HepG2 (cell line): ENCODE data around the gene SVBP. TPM values are rescaled to one million over a fixed set of nuclear protein-coding genes. Genes with fewer than 3 reads are reported as not detected.

Experiments
- AKNA ChIP-seq: sonication (generic); formaldehyde crosslinking; IDR thresholded peaks from 2 replicates; pipeline ENCODE4 v1.4.0; 2020; ENCODE audit warnings: missing genetic modification reagents, borderline replicate concordance
- ATAD3A ChIP-seq: sonication (generic); formaldehyde crosslinking; IDR thresholded peaks from 2 replicates; pipeline ENCODE4 v1.4.0; 2020; ENCODE audit warnings: missing genetic modification reagents
- BORCS8-MEF2B ChIP-seq: sonication (generic); formaldehyde crosslinking; IDR thresholded peaks from 2 replicates; pipeline ENCODE4 v1.8.0; 2022; ENCODE audit warnings: mild to moderate bottlenecking, missing genetic modification reagents
- EED ChIP-seq: sonication (generic); formaldehyde crosslinking; IDR thresholded peaks from 2 replicates; pipeline ENCODE4 v1.5.0; 2020; ENCODE audit warnings: mild to moderate bottlenecking, missing genetic modification reagents
- FOXP1 ChIP-seq, 2 experiments: fragments of 450-650 bp in 1 of 2; IDR thresholded peaks; 2 replicates each; pipeline ENCODE4 v1.6.1; 2017 to 2018; ENCODE audit warnings: antibody characterized with exemption in 1 of 2
- HCFC1 ChIP-seq: fragments of 150-350 bp; IDR thresholded peaks from 2 replicates; pipeline ENCODE4 v1.6.1; 2014; ENCODE audit warnings: low read depth, low read length
- HMGXB4 ChIP-seq, 2 experiments: sonication (generic) in 1 of 2; formaldehyde crosslinking in 1 of 2; IDR thresholded peaks; 2 replicates each; pipeline versions ENCODE4 v1.4.0 to v1.6.1; 2018 to 2020; ENCODE audit warnings: missing genetic modification reagents in 2 of 2, borderline replicate concordance in 1 of 2, low read depth in 1 of 2, mild to moderate bottlenecking in 1 of 2, missing biosample characterization in 1 of 2
- HNF4A ChIP-seq: sonication (generic); formaldehyde crosslinking; IDR thresholded peaks from 2 replicates; pipeline ENCODE4 v1.4.0; 2020; ENCODE audit warnings: missing genetic modification reagents
- KAT7 ChIP-seq: IDR thresholded peaks from 2 replicates; pipeline ENCODE4 v1.6.1; 2018; ENCODE audit warnings: borderline replicate concordance, missing compliant biosample characterization
- KDM2A ChIP-seq: sonication (generic); formaldehyde crosslinking; IDR thresholded peaks from 2 replicates; pipeline ENCODE4 v1.4.0; 2020; ENCODE audit warnings: low read depth, missing genetic modification reagents, borderline replicate concordance
- MYPOP ChIP-seq: sonication (generic); formaldehyde crosslinking; IDR thresholded peaks from 2 replicates; pipeline ENCODE4 v1.8.1; 2023; ENCODE audit warnings: mild to moderate bottlenecking, moderate library complexity, missing genetic modification reagents
- NR2C2 ChIP-seq: sonication (generic); formaldehyde crosslinking; IDR thresholded peaks from 2 replicates; pipeline ENCODE4 v1.4.0; 2020; ENCODE audit warnings: missing genetic modification reagents, mild to moderate bottlenecking, moderate library complexity, borderline replicate concordance
- SNAPC5 ChIP-seq: sonication (generic); formaldehyde crosslinking; IDR thresholded peaks from 2 replicates; pipeline ENCODE4 v1.8.1; 2023; ENCODE audit warnings: mild to moderate bottlenecking, missing genetic modification reagents, borderline replicate concordance
- ZFP91 ChIP-seq: sonication (generic); formaldehyde crosslinking; IDR thresholded peaks from 2 replicates; pipeline ENCODE4 v1.9.0; 2022; ENCODE audit warnings: missing genetic modification reagents, mild to moderate bottlenecking, borderline replicate concordance
- ZKSCAN8 ChIP-seq: IDR thresholded peaks from 2 replicates; pipeline ENCODE4 v1.6.1; 2016; ENCODE audit warnings: borderline replicate concordance, missing genetic modification reagents, missing compliant biosample characterization
- ZNF414 ChIP-seq: sonication (generic); formaldehyde crosslinking; IDR thresholded peaks from 2 replicates; pipeline ENCODE4 v1.5.0; 2020; ENCODE audit warnings: missing genetic modification reagents
- ZNF891 ChIP-seq: sonication (generic); formaldehyde crosslinking; IDR thresholded peaks from 2 replicates; pipeline ENCODE4 v1.5.0; 2020; ENCODE audit warnings: mild to moderate bottlenecking, missing genetic modification reagents
- ZSCAN20 ChIP-seq: sonication (generic); formaldehyde crosslinking; IDR thresholded peaks from 2 replicates; pipeline ENCODE4 v1.4.0; 2020; ENCODE audit warnings: missing genetic modification reagents, mild to moderate bottlenecking, borderline replicate concordance
- polyA plus RNA-seq, 8 experiments: library from polyadenylated mRNA; depleted of rRNA in 3 of 8; stranded (reverse) in 7 of 8; unstranded in 1 of 8; fragments of >200 nt; fragmentation: Illumina TruSeq in 4 of 8; extraction: Trizol in 4 of 8; gene quantifications; 2 replicates each; pipeline versions ENCODE4 v1.2.1 to v1.2.3, GENCODE V29; 2011 to 2016; ENCODE audit warnings: low read depth in 4 of 8, missing spikeins in 1 of 8, mixed read lengths in 1 of 8; ENCODE audit not compliant: insufficient read depth in 1 of 8
- total RNA-seq, 5 experiments: library from RNA; depleted of rRNA; stranded (reverse); fragments of >200 nt; fragmentation: Illumina TruSeq; extraction: Trizol; gene quantifications; 2 replicates each; pipeline ENCODE4 v1.2.3, GENCODE V29; 2016; ENCODE audit warnings: low read depth in 1 of 5

Gene SVBP
- total and polyA plus RNA-seq, 2 of the 13 experiments (the other 11 are each of a cell fraction or from before 2014, with no cell fraction given) = 28.8 to 48.2 TPM

GRCh38 chr1:42767510-42768000 is 49.6 kb downstream of the SVBP start (continued):
- no peak for TF ChIP-seq ZKSCAN8 (CRISPR knock-in tag)
- 0 out of 2 replicates have a peak, but pooled peaks have one; percentile 47 for TF ChIP-seq KAT7 (CRISPR knock-in tag)
- peak; percentile 13; the same call in 1 of the 2 replicates for TF ChIP-seq ZSCAN20 (CRISPR knock-in tag)
- TF ChIP-seq ZNF414 (CRISPR knock-in tag) = peak; percentile 2; the same call in 1 of the 2 replicates
- peak; percentile 56; the same call in 1 of the 2 replicates for TF ChIP-seq KDM2A (CRISPR knock-in tag)
- TF ChIP-seq ATAD3A (CRISPR knock-in tag) = no peak
- no peak for TF ChIP-seq EED (CRISPR knock-in tag)
- TF ChIP-seq ZNF891 = no peak
- TF ChIP-seq MYPOP (CRISPR knock-in tag) = no peak
- no peak for TF ChIP-seq SNAPC5 (CRISPR knock-in tag)
- peak in 1 of 2 experiments; percentile 15; a peak in 1 of 4 replicates for TF ChIP-seq HMGXB4 (CRISPR knock-in tag; IDR thresholded peaks at IDR 0.05; ENCODE audit: borderline replicate concordance in 1 of 2, low read depth in 1 of 2)
- TF ChIP-seq HCFC1 = no peak
- TF ChIP-seq NR2C2 = no peak
- TF ChIP-seq ZFP91 (CRISPR knock-in tag) = peak; percentile 62; the same call in 1 of the 2 replicates
- peak; percentile 21; the same call in 1 of the 2 replicates for TF ChIP-seq HNF4A (CRISPR knock-in tag)
- TF ChIP-seq FOXP1 (IDR thresholded peaks at IDR 0.05) = no peak
- no peak for TF ChIP-seq FOXP1 (CRISPR knock-in tag; IDR thresholded peaks at IDR 0.05)
- TF ChIP-seq AKNA (CRISPR knock-in tag) = no peak
- no peak for TF ChIP-seq BORCS8-MEF2B
